HPDE6-E6E7 (cell line): ENCODE data around the gene TCIRG1.
"Not testable (repeated sequence)": the region's sequence is repeated elsewhere in the genome, so short reads cannot be mapped to it uniquely, and the experiment has no call there.

ENCODE experiments used
- DNase-seq: peaks from one replicate; pipeline ENCODE4 v3.0.0; 2011; ENCODE audit warnings: missing footprints; ENCODE audit errors: extremely low spot score

Gene TCIRG1, protein sequence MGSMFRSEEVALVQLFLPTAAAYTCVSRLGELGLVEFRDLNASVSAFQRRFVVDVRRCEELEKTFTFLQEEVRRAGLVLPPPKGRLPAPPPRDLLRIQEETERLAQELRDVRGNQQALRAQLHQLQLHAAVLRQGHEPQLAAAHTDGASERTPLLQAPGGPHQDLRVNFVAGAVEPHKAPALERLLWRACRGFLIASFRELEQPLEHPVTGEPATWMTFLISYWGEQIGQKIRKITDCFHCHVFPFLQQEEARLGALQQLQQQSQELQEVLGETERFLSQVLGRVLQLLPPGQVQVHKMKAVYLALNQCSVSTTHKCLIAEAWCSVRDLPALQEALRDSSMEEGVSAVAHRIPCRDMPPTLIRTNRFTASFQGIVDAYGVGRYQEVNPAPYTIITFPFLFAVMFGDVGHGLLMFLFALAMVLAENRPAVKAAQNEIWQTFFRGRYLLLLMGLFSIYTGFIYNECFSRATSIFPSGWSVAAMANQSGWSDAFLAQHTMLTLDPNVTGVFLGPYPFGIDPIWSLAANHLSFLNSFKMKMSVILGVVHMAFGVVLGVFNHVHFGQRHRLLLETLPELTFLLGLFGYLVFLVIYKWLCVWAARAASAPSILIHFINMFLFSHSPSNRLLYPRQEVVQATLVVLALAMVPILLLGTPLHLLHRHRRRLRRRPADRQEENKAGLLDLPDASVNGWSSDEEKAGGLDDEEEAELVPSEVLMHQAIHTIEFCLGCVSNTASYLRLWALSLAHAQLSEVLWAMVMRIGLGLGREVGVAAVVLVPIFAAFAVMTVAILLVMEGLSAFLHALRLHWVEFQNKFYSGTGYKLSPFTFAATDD

DNA sequence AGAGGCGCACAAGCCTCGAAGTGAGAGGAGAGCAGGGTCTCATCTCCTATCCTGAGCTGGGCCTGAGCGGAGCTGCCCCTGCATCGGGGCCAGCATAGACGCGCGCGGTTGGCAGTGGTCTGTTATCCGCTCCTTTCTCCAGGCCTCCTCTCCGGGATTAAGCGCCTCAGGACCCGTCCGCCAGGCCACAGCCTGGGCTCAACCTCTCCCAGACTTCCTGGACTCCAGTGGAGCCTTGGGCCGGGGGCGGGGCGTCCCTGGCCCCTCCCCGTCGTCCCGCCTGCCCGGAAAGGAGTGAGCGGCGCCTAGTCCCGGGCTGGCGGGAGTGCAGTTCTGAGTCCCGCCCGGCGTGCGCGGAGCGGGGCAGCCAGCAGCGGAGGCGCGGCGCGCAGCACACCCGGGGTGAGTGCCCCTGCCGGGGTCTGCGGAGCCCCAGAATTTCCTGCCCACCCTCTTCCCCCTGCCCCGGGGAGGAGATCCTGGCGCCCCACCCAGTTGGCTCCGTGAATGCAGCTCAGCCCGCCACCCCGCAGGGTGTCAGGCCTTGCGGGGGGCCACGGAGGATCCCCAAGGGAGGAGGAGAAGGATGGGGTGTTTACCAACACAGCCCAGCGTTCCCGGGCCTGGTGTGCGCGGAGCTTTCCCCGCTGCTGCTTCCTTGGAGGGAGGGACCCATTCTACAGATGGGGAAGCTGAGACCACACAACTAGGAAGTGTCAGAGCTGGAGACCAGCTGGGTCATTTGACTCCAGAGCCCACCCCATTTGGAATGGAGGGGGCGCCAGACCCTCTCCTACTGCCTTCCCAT lies at the start of gene TCIRG1:
Gene TCIRG1 (plus strand): TSS at position 308 of the 808 bp plus-strand sequence. CDS start 2,247 bp downstream, outside the sequence.
- DNase-seq, result peak; percentile 72

DNA sequence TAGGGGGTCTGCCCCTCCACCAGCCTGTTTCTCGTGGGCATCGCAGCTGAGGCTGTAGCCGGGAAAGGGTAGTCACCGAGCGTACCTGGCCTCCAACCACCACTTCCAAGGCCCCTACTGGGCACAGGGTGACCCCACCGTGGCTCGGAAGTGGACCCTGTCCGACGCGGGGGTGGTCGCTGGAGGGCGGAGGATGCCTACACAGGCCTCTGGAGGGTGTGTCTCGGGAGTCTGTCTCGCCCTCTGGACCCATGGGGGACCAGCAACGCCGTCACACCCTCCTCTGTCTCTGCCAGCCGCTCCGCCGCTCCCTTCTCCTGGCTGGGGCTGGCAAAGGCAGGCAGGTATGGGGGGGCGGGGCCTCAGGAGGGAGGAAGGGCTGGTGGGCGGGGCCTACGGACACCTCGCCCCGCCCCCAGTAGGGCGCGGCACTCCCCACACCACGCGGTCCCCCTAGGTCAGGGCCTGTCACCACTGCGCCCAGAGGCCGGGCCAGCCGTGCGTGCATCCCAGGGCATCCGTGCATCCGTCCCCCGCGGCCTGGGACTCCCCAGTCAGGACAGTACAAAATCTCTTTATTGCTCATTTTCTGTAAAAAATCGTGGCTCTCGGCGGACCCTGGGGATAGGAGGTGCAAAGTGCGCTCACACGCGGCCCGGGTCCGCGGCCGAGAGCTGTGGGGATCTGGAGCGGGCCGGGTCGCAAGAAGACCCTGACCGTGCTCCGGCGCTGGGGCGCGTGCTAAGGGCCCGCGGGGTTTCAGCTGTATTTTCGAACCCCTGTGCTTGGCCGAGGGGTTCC lies 48.1 kb upstream of the TCIRG1 start:
- not testable (repeated sequence) for DNase-seq

DNA sequence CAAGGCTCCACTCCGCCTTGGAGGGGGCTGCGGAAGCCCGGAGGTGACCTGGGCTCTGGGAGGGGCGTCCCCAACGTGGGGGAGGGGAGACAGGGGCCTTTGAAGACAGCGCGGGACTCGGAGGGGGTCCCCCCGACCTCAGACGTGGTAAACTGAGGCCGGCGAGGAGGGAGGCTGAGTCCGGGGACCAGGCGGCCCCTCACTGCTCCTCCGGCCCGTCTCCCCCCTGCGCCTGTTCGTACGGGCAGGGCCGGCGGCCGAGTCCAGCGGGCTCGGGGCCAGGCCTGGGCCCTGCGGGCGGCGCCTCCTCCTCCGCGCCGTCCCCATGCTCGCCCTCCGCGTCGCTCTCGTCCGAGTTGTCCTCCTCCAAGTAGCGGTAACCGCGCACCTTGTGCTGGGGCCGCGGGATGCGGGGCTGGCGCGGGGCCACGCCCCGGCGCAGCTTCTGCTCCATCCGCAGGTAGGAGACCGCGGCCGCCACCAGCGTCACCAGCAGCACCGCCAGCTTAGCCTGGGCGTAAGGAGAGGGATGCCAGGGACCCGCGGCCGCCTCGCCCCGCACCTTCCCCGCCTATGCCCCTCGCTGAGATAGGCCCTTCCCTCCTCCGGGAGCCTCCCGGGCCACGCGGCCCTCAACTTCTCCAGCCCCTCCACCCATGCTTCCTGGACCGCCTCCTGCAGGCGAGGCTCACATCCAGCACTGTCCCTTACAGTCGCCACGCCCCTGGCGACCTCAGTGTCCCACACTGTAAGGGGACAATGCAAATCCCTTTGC lies 47.3 kb upstream of the TCIRG1 start:
- DNase-seq, result not testable (repeated sequence)

DNA sequence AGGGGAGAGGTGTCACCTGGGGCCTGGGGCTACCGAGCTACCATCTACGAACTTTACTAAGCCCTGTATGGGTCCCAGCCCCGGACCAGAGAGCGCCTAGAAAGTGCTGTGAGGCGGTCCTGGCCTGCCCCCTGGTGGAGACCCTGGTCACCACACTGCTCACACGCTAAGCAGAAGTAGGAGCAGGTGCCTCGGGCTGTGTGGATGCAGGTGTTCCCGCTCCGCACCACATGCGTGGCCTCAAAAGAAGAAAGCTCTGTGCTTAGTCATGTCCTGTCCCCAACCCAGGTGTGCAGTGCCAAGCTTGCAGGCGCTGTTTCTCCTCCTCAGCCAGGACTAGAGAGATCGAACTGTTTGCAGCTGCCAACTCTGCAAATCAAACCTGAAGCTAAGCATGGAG lies 45.0 kb upstream of the TCIRG1 start:
- not testable (repeated sequence) for DNase-seq

DNA sequence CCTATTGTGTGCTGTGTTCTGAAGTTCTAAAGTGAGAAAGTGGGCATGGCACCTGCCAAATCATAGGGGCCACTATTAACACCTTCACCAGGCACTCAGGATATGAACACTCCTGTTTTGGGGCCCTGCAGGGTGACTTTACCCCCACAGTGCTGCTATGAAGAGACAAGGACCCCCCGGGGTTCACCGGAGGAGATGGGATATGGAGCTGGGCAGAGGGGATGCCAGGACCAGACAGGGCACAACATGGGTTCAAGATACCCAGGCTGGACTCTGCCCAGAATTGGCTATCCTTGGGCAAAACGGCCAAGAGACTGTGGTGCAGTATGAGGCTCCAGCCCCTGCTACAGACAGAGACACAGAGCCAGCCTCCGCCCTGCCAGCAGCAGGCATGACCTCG lies 44.4 kb upstream of the TCIRG1 start:
- DNase-seq, result not testable (repeated sequence)

DNA sequence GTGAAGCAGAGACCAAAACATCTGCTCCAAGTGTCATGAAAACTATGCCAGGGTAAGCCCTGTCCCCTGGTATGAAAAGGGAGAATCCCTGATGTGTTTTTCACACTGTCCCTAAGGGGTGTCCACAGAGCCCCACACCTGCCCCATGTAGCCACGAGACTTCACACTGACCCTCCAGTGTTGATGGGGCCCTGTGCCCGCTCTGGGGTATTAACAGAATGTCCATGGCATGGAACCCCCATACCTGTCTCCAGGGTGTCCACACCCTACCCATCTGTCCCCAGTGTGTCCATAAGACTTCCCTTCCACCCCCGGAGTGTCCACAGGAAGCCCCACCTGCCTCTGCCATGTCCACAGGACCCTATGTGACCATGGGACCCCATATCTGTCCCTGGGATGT lies 43.7 kb upstream of the TCIRG1 start:
- not testable (repeated sequence) for DNase-seq

DNA sequence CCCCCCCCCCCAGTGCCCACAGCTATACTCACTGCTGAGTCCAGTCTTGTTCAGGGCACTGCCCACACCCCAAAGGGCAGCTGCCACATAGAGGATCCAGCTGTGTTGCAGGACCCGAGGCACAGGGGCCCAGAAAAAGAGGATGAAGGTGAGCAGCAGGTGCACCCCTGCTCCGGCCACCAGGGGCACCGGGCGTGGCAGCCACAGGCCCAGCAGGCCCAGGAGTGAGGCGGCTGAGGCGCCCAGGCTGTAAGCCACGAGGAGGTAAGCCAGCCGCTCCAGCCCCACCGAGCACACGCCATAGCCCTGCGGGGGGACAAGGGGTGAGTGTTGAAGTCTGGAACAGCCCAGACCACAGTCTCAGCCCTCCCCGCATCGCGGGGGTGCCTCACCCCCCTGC lies 43.2 kb upstream of the TCIRG1 start:
- DNase-seq, result not testable (repeated sequence)

DNA sequence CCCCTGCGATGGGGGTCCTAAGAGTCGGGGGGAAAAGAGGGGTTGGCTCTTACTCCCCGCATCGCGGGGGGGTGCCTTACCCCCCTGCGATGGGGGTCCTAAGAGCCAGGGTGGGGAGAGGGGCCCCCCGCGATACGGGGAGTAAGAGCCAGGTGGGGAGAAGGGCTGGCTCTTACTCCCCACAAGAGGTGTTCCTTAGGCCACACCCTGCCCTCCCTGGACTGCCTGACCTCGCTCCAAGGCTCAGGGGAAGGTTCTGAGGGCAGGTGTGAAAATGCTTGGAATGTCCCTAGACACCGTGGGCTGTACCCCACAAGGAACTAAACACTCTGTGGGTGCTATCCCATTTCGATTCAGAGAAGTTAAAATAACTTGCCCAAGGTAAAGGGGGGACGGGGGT lies 42.8 kb upstream of the TCIRG1 start:
- DNase-seq, result no peak

DNA sequence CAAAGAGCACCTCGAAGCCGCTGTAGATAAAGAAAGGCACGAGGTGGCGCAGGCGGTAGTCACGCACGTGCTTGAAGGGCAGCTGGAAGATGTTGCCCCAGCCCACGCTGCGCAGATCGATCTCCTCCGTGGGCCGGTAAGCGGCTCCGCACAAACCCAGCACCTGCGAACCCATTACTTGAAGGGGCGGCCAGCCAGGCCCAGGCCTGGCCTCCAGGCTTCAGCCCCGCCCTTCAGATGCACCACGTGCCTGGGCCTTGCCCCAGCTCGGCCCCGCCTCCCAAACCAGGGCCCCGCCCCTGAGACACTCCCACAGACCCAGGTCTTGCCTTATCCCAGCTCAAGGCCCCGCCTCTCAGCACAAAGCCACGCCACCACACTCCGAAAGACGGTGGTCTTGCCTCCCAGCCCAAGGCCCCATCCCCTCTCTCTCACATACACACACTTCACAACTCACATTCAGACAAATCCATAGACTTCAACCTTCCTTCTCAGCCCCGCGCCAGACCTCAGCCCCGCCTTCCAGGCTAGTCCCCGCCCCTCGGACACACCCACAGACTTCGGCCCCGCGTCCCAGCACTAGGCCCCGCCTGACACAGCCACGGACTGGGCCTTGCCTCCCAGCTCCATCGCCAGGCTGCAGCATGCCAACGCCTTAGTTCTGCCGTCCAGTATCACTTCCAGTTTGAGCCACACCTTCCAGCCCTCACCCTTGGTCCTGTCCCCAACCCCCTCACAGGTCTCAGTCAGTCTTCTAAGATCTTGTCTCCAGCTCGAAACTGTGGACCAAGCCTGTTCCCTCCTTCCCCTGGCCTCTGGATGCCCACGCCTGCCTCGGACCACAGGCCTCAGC lies 42.0 kb upstream of the TCIRG1 start:
- DNase-seq, result no peak

DNA sequence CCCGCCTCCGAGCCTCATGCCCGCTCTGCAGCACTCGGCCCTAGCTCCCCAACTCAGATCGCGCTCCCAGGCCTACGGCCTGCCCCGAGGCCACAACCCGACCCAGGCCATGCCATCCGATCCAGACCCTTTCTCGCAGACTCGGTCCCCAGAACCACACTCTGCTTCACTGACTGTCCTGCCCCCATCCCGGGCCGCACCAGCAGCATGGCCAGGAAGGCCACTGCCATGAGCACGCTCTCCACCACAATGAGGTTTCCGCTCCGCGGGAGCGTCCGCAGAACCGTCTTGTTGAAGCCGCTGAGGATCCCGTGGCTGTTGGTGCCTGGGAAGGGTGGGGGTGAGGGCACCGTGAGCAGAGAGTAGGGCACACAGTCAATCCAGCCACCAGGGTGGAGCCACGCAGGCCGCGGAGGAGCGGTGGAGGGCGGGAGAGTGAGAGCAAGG lies 41.3 kb upstream of the TCIRG1 start:
- DNase-seq, result no peak

DNA sequence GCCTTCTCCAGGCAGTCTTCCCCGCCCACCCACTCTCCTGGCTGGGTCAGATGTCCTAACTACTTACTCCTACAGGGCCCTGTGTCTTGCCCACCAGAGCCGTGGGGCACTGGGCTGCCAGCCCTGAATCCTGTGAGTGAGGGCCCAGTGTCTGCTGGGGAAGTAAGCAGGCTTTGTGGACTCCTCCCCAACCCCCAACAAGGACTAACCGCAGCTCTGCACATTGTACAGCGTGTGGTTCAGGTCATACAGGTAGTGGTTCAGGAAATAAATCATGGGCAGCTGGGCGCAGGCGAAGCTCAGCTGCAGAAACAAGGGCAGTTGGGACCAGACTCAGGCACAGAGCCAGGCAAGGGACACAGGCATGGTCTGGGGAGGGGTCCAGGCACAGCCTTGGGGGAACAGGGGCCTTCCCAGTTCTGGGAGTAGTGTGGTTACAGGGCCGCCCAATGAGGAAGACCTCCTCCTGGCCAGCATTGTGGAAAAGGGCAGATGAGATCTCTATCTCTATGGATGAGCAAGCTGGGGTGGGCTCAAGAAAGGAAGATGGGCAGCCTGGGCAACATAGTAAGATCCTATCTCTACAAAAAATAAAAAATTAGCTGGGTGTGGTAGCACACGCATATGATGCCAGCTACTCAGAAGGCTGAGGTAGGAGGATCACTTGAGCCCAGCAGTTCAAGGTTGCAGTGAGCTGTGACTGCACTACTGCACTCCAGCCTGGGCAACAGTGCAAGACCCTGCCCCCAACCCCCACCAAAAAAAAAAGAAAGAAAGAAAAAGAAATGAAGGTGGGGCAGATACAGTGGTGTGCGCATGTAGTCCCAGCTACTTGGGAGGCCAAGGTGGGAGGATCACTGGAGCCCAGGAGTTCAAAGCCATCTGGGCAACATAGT lies 40.4 kb upstream of the TCIRG1 start:
- DNase-seq, result no peak

DNA sequence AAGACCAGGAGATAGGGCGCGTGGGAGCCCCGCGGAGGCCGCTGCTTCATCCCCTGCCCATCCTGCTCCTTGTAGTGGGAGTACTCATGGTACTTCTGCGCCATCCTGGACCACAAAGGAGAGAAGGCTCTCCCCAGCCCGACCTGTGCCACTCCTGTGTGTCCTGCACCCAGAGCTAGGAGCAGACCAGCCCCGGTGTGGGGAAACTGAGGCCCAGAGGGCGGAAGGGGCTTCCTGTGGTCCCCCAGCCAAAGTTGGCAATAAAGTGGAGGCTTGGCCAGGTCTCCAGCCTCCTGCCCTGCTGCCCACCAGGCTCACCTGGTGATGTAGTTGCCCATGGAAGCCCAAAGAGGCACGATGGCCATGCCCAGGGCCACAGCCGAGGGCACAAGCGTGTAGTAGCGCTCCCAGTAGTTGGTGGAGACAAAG lies 39.6 kb upstream of the TCIRG1 start:
- DNase-seq, result no peak

DNA sequence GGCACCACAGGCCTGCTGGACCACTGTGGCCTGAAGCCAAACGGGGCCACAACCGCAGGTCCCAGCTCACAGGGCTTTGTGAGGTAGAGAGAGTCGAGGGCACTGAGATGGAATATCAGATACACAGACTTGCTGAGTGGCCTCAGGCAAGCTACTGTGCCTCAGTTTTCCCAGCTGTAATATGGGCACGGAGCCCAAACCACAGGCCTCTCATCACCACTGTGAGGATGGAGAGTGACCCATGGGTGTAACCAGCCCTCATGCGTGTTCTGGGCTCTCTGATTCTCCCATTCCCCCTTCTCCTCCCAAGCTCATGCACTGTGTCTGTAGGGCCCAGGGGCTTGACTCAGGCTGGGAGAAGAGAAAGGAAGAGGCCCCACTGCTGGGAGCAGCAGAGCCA lies 39.1 kb upstream of the TCIRG1 start:
- no peak for DNase-seq

DNA sequence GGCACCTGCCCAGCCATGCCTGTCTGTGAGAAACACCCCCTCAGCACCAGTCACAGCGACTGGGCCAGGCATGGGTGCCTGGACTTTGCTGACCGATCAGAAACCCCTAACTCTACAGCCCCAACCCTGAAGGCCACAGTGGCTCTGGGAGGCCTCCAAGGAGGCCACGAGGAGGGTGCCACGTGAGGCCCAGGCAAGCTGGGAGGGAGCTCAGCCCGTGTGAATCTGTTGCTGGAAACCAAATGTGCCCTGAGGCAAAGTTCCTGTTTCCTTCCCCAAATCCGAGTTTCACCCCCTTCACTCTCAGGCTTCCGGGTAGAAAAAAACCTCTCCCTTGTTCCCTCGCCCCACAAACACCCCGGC lies 36.3 kb upstream of the TCIRG1 start:
- DNase-seq, result no peak

DNA sequence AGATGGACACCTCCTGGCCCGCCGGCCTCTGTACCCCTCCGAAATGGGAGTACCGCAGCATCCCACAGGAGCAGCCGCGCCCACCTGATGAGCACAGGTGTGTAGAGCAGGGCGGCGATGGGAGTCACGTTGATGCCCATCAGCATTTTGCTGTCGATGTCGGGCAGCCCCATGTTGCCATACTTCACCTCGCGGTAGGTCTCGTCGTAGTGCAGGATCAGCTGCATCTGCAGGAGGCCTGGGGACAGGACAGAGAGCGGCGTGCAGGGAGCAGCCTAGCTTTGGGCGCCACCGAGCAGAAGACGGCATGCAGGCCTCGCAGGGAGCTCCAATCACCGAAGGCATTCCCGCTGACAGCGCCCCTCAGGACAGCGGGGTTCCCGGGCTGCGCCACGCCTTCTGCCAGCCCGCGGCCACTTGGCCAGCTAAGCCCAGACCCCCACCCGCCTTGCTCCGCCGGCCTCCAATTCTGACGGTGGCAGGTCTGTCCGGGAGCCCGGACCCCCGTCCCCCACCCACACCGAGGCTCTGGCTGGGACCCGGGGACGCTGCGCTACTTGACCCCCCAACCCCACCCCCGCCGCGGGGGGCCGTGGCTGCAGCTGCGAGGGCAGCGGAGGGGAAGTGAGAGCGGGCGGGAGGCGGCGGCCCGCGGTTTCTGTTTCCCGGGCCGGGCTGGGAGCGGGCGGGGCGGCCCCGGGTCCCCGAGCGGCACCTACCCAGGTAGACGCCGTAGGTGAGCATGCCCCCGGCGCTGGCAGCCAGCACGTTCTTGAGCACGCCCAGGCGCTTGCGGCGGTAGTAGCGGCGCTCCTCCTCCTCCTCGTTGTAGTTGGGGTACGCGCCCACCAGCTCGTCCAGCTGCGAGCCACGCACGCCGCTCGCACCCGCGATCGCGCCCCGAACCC lies 35.6 kb upstream of the TCIRG1 start:
- DNase-seq, result no peak

DNA sequence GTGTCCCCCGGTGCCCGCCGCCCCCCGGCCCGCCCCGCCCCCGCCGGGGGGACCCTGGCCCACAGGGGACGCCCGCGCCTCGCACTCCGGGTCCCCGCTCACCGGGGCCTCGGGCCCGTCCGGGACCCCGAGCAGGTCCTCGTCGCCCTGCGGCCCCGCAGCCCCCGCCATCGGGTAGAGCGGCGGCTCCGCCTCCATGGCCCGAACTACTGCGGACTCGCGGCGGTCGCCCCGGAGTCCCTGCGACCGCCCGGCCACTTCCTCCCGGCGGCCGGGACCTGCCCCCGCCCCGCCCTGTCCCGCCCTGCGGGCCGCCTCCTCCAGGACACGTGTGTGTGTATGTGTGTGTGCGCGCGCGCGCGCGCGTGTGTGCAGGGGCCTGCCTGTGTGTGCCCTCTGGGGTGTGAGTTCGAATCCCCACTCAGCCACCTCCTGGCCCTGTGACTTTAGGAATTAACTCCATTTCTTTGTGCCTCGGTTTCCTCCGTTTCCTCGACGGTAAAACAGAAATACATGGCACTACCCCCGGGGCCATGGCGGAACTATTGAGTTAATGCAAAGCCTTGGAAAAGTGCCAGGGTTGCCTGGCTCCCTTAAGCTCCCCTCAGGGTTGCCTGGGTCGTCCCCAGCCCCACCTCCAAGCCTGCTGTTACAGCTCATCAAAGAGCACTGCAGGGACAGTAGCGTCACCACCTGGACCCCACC lies 34.8 kb upstream of the TCIRG1 start, which contains the start of gene UNC93B1:
Gene UNC93B1 (minus strand): TSS at position 252 of the 705 bp plus-strand sequence. CDS start 54 bp downstream, at position 198.
- DNase-seq, result no peak
